Suprapubic skin (tissue), 4 donors: Measurements from ENCODE around the gene NOP10.

Experiments used
- EP300 ChIP-seq: sonication (generic); formaldehyde crosslinking; IDR thresholded peaks from one replicate; pipeline ENCODE4 v1.6.1; 2017; ENCODE audit warnings: antibody characterized with exemption
- POLR2A ChIP-seq, 2 donors: fragments of 450-650 bp; IDR thresholded peaks; one replicate each; pipeline ENCODE4 v1.6.1; 2017; ENCODE audit warnings: antibody characterized with exemption in 2 of 2, mild to moderate bottlenecking in 2 of 2, moderate library complexity in 2 of 2
- POLR2AphosphoS5 ChIP-seq, 3 donors: sonication (generic); formaldehyde crosslinking; IDR thresholded peaks; one replicate each; pipeline ENCODE4 v1.6.1; 2017; ENCODE audit warnings: antibody characterized with exemption in 3 of 3
- TF ChIP-seq, protein P1 (sequence below), 2 donors: fragments of 200-600 bp in 1 of 2; fragments of 450-650 bp in 1 of 2; sonication (generic) in 1 of 2; IDR thresholded peaks; one replicate each; pipeline ENCODE4 v1.5.1; 2016 to 2019; ENCODE audit warnings: antibody characterized with exemption in 2 of 2, mild to moderate bottlenecking in 1 of 2, moderate library complexity in 1 of 2

DNA sequence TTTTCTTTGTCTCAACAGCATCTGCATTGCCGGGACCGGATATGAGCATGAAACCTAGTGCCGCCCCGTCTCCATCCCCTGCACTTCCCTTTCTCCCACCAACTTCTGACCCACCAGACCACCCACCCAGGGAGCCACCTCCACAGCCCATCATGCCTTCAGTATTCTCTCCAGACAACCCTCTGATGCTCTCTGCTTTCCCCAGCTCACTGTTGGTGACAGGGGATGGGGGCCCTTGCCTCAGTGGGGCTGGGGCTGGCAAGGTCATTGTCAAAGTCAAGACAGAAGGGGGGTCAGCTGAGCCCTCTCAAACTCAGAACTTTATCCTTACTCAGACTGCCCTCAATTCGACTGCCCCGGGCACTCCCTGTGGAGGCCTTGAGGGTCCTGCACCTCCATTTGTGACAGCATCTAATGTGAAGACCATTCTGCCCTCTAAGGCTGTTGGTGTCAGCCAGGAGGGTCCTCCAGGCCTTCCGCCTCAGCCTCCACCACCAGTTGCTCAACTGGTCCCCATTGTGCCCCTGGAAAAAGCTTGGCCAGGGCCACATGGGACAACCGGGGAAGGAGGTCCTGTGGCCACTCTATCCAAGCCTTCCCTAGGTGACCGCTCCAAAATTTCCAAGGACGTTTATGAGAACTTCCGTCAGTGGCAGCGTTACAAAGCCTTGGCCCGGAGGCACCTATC is 5.2 kb upstream of the NOP10 start:
- TF ChIP-seq, protein P1, sequence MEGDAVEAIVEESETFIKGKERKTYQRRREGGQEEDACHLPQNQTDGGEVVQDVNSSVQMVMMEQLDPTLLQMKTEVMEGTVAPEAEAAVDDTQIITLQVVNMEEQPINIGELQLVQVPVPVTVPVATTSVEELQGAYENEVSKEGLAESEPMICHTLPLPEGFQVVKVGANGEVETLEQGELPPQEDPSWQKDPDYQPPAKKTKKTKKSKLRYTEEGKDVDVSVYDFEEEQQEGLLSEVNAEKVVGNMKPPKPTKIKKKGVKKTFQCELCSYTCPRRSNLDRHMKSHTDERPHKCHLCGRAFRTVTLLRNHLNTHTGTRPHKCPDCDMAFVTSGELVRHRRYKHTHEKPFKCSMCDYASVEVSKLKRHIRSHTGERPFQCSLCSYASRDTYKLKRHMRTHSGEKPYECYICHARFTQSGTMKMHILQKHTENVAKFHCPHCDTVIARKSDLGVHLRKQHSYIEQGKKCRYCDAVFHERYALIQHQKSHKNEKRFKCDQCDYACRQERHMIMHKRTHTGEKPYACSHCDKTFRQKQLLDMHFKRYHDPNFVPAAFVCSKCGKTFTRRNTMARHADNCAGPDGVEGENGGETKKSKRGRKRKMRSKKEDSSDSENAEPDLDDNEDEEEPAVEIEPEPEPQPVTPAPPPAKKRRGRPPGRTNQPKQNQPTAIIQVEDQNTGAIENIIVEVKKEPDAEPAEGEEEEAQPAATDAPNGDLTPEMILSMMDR (IDR thresholded peaks at IDR 0.05): no peak
- TF ChIP-seq POLR2A (IDR thresholded peaks at IDR 0.05) (no peak), EP300 (no peak), POLR2AphosphoS5 (IDR thresholded peaks at IDR 0.05) (no peak)
